Kasumi-1 (cell line): Measurements from ENCODE around the gene CD37.

Source experiments
- DNase-seq, 2 experiments: peaks; one replicate each; lab custom pipeline; 2025; lab: John Stamatoyannopoulos, UW

Gene CD37

GRCh38 chr19:49380391-49380790, 45.2 kb downstream of the CD37 start:
- no peak for DNase-seq

- no peak for DNase-seq
These were observed 47.4 kb downstream of the CD37 start for GRCh38 chr19:49382639-49383038.

- DNase-seq = no peak
These were observed 48.4 kb downstream of the CD37 start for GRCh38 chr19:49383599-49383998.

- no peak for DNase-seq
These were observed 52.7 kb downstream of the CD37 start, which contains the start of gene KASH5 for GRCh38 chr19:49387936-49388372. KASH5 (plus strand) TSS chr19:49388249; CDS start chr19:49390884, 2,635 bp downstream.

- no peak for DNase-seq
These were observed 54.2 kb downstream of the CD37 start for GRCh38 chr19:49389406-49389805.
